Measurements from ENCODE around the gene KCNK6. TPM values are rescaled to one million over a fixed set of nuclear protein-coding genes. Genes with fewer than 3 reads are reported as not detected.

The KCNK6 gene
- total RNA-seq, 1 experiment from 2014 or later: 6.5 TPM

- Mint-ChIP-seq H3K4me3 (no peak overlapping the region), H3K4me1 (peaks cover 12 to 15% of the 10 kb centered on the region in 2 experiments), H3K9me3 (no peaks in the 10 kb centered on the region), H3K27me3 (ENCODE audit: low read depth) (no peaks in the 10 kb centered on the region), H3K36me3 (ENCODE audit: insufficient read depth in 1 of 3, low read depth in 3 of 3) (peaks cover 3 to 22% (median 8%) of the 10 kb centered on the region in 3 experiments; a peak in 6 of 7 replicates), H3K27ac (no peak overlapping the region)
- Histone ChIP-seq H3K9ac (ENCODE audit: extremely low read depth, insufficient read length, low read length) (no peak overlapping the region), H3K56ac (ENCODE audit: insufficient read length, low read depth, low read length) (no peak overlapping the region), H4K91ac (ENCODE audit: insufficient read length, low read depth, low read length) (no peak overlapping the region), H4K5ac (ENCODE audit: insufficient read length, low read depth, low read length) (no peak overlapping the region), H2AFZ (ENCODE audit: low read length) (no peak overlapping the region), H3T11ph (ENCODE audit: low read length) (no peak overlapping the region), H3K4ac (ENCODE audit: low read depth, low read length) (no peak overlapping the region), H3K14ac (ENCODE audit: insufficient read depth, low read length) (no peak overlapping the region), H4K8ac (replicated peaks; ENCODE audit: insufficient read length, low read depth, low read length) (no peak overlapping the region), H3K27me3 (ENCODE audit: insufficient read depth, low read length) (no peaks in the 10 kb centered on the region), H2BK20ac (ENCODE audit: low read depth, low read length, poor library complexity, severe bottlenecking) (no peak overlapping the region), H3K79me2 (ENCODE audit: insufficient read depth, low read length) (no peaks in the 10 kb centered on the region), H3K18ac (ENCODE audit: insufficient read length, low read depth, low read length) (no peak overlapping the region), H3K23ac (ENCODE audit: insufficient read length, low read depth, low read length) (no peak overlapping the region), H3K4me2 (ENCODE audit: insufficient read depth, insufficient read length, low read length) (no peak overlapping the region), H2BK5ac (ENCODE audit: insufficient read length, low read length) (no peak overlapping the region), H2BK15ac (ENCODE audit: low read depth, low read length) (no peak overlapping the region), H3K79me1 (ENCODE audit: insufficient read depth, low read depth, low read length, poor library complexity, severe bottlenecking) (no peaks in the 10 kb centered on the region), H3K4me1 (ENCODE audit: insufficient read depth, low read length) (no peaks in the 10 kb centered on the region; the same call in 1 of the 2 replicates), H4K20me1 (ENCODE audit: control insufficient read depth, insufficient read depth, insufficient read length) (no peaks in the 10 kb centered on the region), H2BK120ac (ENCODE audit: low read depth, low read length, poor library complexity, severe bottlenecking) (no peak overlapping the region), H3K23me2 (ENCODE audit: insufficient read length, low read depth, low read length, poor library complexity, severe bottlenecking) (no peaks in the 10 kb centered on the region), H3K9me3 (ENCODE audit: control insufficient read depth, low read depth, low read length) (no peaks in the 10 kb centered on the region), H2AK5ac (ENCODE audit: insufficient read length, low read length) (no peak overlapping the region), H2BK12ac (ENCODE audit: insufficient read length, low read depth, low read length) (no peak overlapping the region), H3K27ac (ENCODE audit: insufficient read length, low read depth, low read length) (no peak overlapping the region)
- no CpG with 5 or more reads among the region's 24 CpGs for WGBS (ENCODE audit: extremely low coverage, insufficient read length, low lambda C conversion rate)
- TF ChIP-seq CTCF (conservative IDR thresholded peaks at IDR 0.05): no peak
- DNase-seq: no peak
These were observed 10.6 kb upstream of the KCNK6 start for GRCh38 chr19:38308926-38309614.

Data from H9 (cell line).